ENCODE measurements around the gene PEX7.
"Not testable (repeated sequence)": the region's sequence is repeated elsewhere in the genome, so short reads cannot be mapped to it uniquely, and the experiment has no call there.

Gene PEX7

DNA sequence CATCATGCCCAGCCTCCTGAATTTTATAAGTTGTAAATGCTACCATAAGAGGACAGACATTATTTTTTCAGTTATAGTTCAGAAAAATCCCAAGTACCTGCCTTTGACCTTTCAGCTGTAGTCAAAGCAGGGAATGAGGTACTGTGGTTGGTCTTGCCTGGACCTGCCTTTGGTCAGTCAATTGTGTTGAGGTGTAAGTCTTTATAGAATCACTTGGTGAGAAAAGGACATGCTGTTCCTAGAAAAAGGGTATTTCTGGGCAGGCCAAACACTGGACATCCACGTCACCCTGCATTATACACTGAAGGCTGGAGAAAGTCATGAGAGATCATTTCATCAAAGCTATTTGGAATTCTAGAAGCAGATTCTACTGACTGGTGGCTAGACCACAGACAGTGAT lies 40.3 kb downstream of the PEX7 start:
- no peaks in the 10 kb centered on the region for H3K27me3 Mint-ChIP-seq (ENCODE audit: low read depth)
- H3K9me3 Mint-ChIP-seq = no peaks in the 10 kb centered on the region
- H3K27ac Mint-ChIP-seq = no peak overlapping the region
- H3K4me1 Mint-ChIP-seq = no peaks in the 10 kb centered on the region
- TF ChIP-seq, protein P1, sequence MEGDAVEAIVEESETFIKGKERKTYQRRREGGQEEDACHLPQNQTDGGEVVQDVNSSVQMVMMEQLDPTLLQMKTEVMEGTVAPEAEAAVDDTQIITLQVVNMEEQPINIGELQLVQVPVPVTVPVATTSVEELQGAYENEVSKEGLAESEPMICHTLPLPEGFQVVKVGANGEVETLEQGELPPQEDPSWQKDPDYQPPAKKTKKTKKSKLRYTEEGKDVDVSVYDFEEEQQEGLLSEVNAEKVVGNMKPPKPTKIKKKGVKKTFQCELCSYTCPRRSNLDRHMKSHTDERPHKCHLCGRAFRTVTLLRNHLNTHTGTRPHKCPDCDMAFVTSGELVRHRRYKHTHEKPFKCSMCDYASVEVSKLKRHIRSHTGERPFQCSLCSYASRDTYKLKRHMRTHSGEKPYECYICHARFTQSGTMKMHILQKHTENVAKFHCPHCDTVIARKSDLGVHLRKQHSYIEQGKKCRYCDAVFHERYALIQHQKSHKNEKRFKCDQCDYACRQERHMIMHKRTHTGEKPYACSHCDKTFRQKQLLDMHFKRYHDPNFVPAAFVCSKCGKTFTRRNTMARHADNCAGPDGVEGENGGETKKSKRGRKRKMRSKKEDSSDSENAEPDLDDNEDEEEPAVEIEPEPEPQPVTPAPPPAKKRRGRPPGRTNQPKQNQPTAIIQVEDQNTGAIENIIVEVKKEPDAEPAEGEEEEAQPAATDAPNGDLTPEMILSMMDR (IDR thresholded peaks at IDR 0.05; ENCODE audit: unreplicated experiment in 3 of 3) = no peak
- no peak overlapping the region for H3K4me3 Mint-ChIP-seq
- peaks cover 9% of the 10 kb centered on the region for H3K36me3 Mint-ChIP-seq (ENCODE audit: low read depth)

- no peak overlapping the region for H3K27ac Mint-ChIP-seq
- peaks cover 3% of the 10 kb centered on the region for H3K36me3 Mint-ChIP-seq (ENCODE audit: low read depth)
- no peak overlapping the region for H3K4me3 Mint-ChIP-seq
- H3K27me3 Mint-ChIP-seq (ENCODE audit: low read depth) = no peaks in the 10 kb centered on the region
- no peaks in the 10 kb centered on the region for H3K9me3 Mint-ChIP-seq
- TF ChIP-seq, protein P1 (IDR thresholded peaks at IDR 0.05; ENCODE audit: unreplicated experiment in 3 of 3) = no peak
- no peaks in the 10 kb centered on the region for H3K4me1 Mint-ChIP-seq
Measured at GRCh38 chr6:136863752-136864151, 41.4 kb downstream of the PEX7 start.

DNA sequence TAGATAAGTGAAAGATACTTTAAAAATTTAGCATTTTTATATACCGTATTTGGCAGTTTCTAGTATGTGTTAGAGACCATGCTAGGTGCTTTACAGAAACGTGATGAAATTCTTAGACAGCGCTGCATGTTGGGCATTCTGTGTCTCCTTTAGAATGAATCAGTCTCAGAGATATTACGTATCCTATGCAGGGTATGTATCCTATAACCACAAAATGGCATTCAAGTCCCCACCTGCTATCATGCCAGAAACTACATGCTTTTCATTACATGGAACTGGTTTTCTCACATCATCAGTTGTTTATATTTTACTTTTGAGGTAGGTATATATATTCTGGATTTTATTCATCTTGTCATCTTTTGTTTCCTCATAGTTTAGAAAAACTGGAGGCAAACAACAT lies 42.3 kb downstream of the PEX7 start:
- Mint-ChIP-seq H3K27me3 (ENCODE audit: low read depth) (no peaks in the 10 kb centered on the region), H3K36me3 (ENCODE audit: low read depth) (peaks cover 6% of the 10 kb centered on the region), H3K4me1 (no peaks in the 10 kb centered on the region), H3K27ac (no peak overlapping the region), H3K4me3 (no peak overlapping the region), H3K9me3 (no peaks in the 10 kb centered on the region)
- TF ChIP-seq, protein P1 (IDR thresholded peaks at IDR 0.05; ENCODE audit: unreplicated experiment in 3 of 3) = no peak

DNA sequence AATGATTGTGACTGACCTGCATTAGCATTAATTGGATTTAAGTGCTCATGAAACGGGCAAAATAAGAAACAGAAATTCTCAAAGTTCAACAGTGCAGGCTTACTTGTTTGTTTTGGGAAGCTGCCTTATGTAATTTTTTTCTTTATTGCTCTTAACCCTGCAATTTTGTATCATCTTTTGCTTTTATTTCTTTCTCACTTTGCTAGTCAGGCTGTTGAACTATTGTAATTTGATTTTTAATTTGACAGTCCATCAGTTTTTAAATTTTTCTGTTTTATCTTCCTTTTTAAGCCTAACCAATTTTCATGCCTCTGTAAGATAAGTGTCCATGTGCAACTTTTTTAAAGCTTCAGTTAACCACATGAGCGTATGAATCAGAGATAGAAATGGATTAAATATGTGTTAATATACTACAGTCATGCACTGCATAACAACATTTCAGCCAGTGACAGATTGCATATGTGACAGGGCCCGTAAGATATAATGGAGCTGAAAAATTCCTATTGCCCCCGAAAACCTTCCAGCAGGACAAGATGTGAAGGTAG lies 44.6 kb downstream of the PEX7 start:
- Mint-ChIP-seq H3K9me3 (no peaks in the 10 kb centered on the region), H3K36me3 (ENCODE audit: low read depth) (peaks cover 5% of the 10 kb centered on the region), H3K4me1 (no peaks in the 10 kb centered on the region), H3K27me3 (ENCODE audit: low read depth) (no peaks in the 10 kb centered on the region), H3K27ac (peak overlapping the region in 1 of 3 experiments; percentile 16), H3K4me3 (no peak overlapping the region)
- TF ChIP-seq, protein P1 (IDR thresholded peaks at IDR 0.05; ENCODE audit: unreplicated experiment in 3 of 3) = no peak

DNA sequence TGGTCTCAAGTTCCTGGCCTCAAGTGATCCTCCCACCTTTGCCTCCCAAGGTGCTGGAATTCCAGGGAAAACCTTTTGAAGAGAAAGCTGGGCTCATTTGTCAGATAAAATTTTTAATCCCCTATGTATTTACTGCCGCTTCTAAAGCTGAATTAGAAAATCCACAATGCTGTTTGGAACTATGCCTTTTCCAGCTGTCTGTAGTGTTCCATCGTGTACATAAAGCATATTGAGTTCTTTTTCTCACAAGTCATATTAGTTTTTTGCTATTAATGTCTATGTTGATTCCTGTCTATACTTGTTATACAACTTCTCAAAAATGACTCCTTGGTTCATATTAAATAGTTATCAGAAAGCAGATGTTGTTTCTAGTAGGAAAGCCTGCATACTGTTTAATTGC lies 47.1 kb downstream of the PEX7 start:
- Mint-ChIP-seq H3K36me3 (ENCODE audit: low read depth) (peaks cover 28% of the 10 kb centered on the region), H3K4me1 (no peaks in the 10 kb centered on the region), H3K4me3 (no peak overlapping the region), H3K9me3 (peaks cover 13% of the 10 kb centered on the region), H3K27ac (no peak overlapping the region), H3K27me3 (ENCODE audit: low read depth) (no peaks in the 10 kb centered on the region)
- TF ChIP-seq, protein P1 (IDR thresholded peaks at IDR 0.05; ENCODE audit: unreplicated experiment in 3 of 3) = no peak

DNA sequence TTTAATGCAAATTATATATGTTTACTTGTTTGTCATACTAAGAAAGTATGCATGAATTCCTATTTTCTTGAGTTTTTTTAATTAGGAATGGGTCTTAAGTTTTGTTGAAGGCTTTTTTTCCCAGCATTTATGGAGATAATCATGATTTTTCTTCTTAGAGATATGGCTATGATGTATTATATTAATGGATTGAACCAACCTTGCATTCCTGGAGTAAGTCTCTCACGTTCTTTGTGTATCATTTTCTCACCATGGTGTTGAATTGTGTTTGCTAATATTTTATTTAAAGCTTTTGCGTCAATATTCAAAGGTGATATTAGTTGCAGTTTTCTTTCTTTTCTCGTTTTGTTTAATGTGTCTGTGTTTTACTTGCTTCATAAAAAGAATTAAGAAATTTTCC lies 51.4 kb downstream of the PEX7 start:
- Mint-ChIP-seq H3K27me3 (ENCODE audit: low read depth) (no peaks in the 10 kb centered on the region), H3K9me3 (peaks cover 37% of the 10 kb centered on the region), H3K36me3 (ENCODE audit: low read depth) (peaks cover 58% of the 10 kb centered on the region), H3K4me1 (no peaks in the 10 kb centered on the region), H3K27ac (no peak overlapping the region), H3K4me3 (no peak overlapping the region)
- TF ChIP-seq, protein P1 (IDR thresholded peaks at IDR 0.05; ENCODE audit: unreplicated experiment in 3 of 3) = no peak

DNA sequence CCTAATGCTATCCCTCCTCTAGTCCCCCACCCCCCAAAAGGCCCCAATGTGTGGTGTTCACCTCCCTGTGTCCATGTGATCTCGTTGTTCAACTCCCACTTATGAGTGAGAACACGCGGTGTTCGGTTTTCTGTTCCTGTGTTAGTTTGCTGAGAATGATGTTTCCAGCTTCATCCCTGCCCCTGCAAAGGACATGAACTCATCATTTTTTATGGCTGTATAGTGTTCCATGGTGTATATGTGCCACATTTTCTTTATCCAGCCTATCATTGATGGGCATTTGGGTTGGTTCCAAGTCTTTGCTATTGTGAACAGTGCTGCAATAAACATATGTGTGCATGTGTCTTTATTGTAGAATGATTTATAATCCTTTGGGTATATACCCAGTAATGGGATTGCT lies 54.1 kb downstream of the PEX7 start:
- not testable (repeated sequence) for H3K27me3 Mint-ChIP-seq (ENCODE audit: low read depth); H3K4me3 Mint-ChIP-seq; H3K27ac Mint-ChIP-seq; H3K4me1 Mint-ChIP-seq
- Mint-ChIP-seq H3K36me3 (ENCODE audit: low read depth) (peaks cover 54% of the 10 kb centered on the region), H3K9me3 (peaks cover 37% of the 10 kb centered on the region)

Measured in nephron (organoid).